GM18499 (cell line): ENCODE measurements around the gene SLC19A2.

Experiments
- ATAC-seq: cut with Tn5 transposase; IDR thresholded peaks from one replicate; pipeline ENCODE4 v1.9.1; 2021; ENCODE audit warnings: moderate number of reproducible peaks; ENCODE audit not compliant: insufficient read depth, unreplicated experiment

The SLC19A2 gene

GRCh38 chr1:169426174-169426705 is 59.5 kb downstream of the SLC19A2 start:
- ATAC-seq, result no peak

GRCh38 chr1:169421309-169421708 is 64.4 kb downstream of the SLC19A2 start:
- no peak for ATAC-seq

GRCh38 chr1:169414952-169415351 is 70.8 kb downstream of the SLC19A2 start:
- ATAC-seq, result no peak
